Stomach (tissue), 4 donors: ENCODE results near the gene THSD7A.

Source experiments
- EP300 ChIP-seq: sonication (generic); formaldehyde crosslinking; IDR thresholded peaks from one replicate; pipeline ENCODE4 v1.6.1; 2017; ENCODE audit warnings: antibody characterized with exemption
- POLR2A ChIP-seq, 4 donors: fragments of 450-650 bp; IDR thresholded peaks; one replicate each; pipeline ENCODE4 v1.6.1; 2016; ENCODE audit warnings: antibody characterized with exemption in 4 of 4, control low read depth in 2 of 4, mild to moderate bottlenecking in 1 of 4, moderate library complexity in 1 of 4
- POLR2AphosphoS5 ChIP-seq, 3 donors: sonication (generic); formaldehyde crosslinking; IDR thresholded peaks; one replicate each; pipeline ENCODE4 v1.6.1; 2016; ENCODE audit warnings: antibody characterized with exemption in 3 of 3
- TF ChIP-seq, protein P1 (sequence below), 7 experiments: fragments of 450-650 bp in 4 of 7; fragments of 200-600 bp in 3 of 7; sonication (generic) in 3 of 7; IDR thresholded peaks; one replicate each; pipeline ENCODE4 v1.5.1; 2016 to 2019; ENCODE audit warnings: antibody characterized with exemption in 7 of 7, control low read depth in 2 of 7, mild to moderate bottlenecking in 1 of 7

DNA sequence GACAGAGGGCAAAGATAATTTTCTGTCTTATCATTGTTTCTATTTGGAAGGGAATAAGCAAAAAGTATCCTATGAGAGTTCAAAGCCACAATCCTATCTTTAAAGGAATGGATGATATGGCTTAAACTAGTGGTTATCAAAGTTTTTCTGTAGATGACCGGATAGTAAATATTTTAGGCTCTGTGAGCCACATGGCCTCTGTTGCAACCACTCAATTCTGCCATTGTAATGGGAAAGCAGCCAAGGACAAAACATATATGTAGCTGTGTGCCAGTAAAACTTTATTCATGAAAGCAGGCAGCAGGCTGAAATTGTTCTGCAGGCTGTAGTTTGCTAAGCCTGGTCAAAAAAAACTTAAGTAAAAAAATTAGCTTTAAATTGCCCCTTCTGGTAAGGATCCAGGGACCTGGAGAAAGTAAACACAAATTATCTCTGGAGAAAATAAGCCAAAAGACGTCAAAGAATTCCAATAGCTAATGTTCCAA, 73.3 kb downstream of the THSD7A start:
- TF ChIP-seq, protein P1, sequence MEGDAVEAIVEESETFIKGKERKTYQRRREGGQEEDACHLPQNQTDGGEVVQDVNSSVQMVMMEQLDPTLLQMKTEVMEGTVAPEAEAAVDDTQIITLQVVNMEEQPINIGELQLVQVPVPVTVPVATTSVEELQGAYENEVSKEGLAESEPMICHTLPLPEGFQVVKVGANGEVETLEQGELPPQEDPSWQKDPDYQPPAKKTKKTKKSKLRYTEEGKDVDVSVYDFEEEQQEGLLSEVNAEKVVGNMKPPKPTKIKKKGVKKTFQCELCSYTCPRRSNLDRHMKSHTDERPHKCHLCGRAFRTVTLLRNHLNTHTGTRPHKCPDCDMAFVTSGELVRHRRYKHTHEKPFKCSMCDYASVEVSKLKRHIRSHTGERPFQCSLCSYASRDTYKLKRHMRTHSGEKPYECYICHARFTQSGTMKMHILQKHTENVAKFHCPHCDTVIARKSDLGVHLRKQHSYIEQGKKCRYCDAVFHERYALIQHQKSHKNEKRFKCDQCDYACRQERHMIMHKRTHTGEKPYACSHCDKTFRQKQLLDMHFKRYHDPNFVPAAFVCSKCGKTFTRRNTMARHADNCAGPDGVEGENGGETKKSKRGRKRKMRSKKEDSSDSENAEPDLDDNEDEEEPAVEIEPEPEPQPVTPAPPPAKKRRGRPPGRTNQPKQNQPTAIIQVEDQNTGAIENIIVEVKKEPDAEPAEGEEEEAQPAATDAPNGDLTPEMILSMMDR (IDR thresholded peaks at IDR 0.05) = no peak
- no peak for TF ChIP-seq POLR2AphosphoS5 (IDR thresholded peaks at IDR 0.05)
- no peak for TF ChIP-seq POLR2A (IDR thresholded peaks at IDR 0.05)
- TF ChIP-seq EP300 = no peak
